ENCODE data around the gene HCN4.
"Not testable (repeated sequence)": the region's sequence is repeated elsewhere in the genome, so short reads cannot be mapped to it uniquely, and the experiment has no call there.

HCN4 gene

GRCh38 chr15:73368301-73369136 is at the start of gene HCN4:
Gene HCN4 (minus strand): TSS chr15:73368958. CDS start chr15:73368270, 688 bp downstream.
- DNase-seq, result no peak

- no peak for DNase-seq
These were observed 46.1 kb upstream of the HCN4 start for GRCh38 chr15:73414876-73415275.

- no peak for DNase-seq
These were observed 34.4 kb upstream of the HCN4 start for GRCh38 chr15:73403171-73403570.

DNA sequence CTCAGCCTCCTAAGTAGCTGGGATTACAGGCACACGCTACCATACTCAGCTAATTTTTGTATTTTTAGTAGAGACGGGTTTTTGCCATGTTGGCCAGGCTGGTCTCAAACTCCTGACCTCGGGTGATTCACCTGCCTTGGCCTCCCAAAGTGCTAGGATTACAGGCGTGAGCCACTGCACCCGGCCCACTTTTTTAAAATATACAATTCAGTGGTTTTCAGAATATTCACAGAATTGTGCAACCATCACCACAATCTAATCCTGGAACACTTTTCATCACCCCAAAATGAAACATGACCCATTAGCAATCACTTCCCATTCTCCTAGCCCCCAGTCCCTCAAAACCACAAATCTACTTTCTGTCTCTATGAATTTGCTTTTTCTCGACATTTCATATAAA is 31.5 kb upstream of the HCN4 start:
- DNase-seq, result not testable (repeated sequence)

GRCh38 chr15:73398861-73399260 is 30.1 kb upstream of the HCN4 start:
- no peak for DNase-seq

DNA sequence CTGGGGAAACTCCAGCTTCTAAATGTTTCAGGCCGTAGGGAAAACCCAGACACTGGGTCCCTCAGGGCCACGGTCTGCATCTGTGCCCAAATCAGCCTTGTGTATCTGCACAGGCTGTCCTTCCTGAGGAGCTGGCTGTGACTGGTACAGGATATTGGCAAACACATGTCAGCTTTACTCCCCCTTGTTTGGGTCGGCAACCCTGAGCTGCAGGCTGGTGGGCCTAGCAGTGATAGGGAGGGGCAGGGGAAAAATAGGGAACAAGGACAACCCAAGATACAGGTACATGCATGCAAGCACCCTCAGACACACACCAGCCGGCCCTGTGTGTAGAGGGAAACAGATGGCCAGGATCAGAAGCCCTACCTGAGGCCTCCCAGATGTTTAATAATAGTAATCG is 28.7 kb upstream of the HCN4 start:
- DNase-seq, result no peak

GRCh38 chr15:73395671-73396070 is 26.9 kb upstream of the HCN4 start:
- no peak for DNase-seq

- no peak for DNase-seq
These were observed 26.0 kb upstream of the HCN4 start for GRCh38 chr15:73394782-73395181.

DNA sequence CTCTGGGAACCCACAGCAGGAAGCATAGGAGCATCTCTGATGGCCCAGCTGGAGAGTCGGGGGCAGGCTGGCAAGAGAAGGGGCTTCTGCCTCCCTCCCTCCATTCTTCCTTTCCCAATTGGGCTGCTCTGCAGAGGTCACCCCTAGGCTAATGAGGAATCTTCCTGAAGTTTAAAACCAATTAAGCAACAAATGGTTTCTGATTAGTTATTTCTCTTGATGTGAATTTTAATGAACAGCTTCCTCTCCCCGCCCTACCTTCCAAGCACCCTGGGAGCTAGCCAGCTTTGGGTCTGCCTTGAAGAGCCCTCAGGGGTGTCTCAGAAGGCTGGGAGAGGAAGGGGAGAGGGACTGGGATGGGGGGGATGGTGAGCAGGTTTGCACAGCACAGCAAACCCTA is 24.6 kb upstream of the HCN4 start:
- DNase-seq, result no peak

DNA sequence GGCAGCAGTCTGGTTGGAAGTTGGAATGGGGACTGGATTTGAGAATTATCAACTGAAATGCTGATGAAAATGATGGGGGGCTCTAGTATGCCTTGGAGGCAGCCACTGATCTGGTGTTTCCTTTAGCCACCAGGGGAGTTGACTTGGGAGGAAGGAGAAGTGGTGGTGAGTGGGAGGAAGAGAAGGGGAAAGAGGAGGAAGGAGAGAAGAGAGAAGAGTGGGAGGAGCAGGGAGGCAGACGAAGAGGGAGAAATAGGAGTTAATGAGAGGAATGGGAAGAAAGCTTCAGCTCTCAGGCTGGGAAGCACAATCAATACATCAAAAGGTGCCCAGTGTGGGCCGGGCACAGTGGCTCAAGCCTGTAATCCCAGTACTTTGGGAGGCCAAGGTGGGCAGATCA is 23.3 kb upstream of the HCN4 start:
- no peak for DNase-seq

DNA sequence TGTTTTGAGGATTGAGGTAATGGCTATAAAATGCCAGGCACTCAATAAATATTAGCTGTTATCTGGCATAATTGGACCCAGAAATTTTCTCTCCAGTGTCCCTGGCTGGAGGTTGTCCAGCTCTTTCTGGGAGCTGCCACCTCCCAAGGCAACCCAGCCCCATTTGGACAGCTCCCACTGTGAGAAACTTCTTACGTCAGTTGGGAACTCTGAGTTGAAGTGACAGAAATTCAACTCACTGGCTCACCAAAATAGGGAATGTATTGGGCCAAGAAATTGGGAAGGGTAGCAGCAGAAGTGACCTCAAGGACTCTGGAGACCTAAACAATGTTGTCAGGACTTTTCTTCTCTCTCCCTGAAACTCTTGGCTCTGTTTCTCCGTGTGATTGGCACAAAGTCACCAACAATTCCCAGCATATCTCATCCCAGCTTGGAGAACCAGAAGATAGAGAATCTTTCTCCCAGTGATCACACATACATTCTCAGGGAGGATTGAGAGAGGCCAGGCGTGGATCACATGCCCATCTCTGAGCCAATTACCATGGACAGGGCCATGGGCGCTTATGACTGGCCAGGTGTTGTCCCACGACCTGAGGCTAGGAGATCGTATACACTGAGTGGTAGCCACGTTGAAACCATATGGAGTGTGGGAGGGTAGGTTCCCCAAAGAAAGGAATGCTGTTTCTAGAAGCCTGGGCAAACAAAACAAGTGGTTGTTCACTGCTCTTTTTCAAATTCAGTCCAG is 22.5 kb upstream of the HCN4 start:
- DNase-seq, result no peak

- DNase-seq, result no peak
These were observed 21.3 kb upstream of the HCN4 start for GRCh38 chr15:73389971-73390544.

DNA sequence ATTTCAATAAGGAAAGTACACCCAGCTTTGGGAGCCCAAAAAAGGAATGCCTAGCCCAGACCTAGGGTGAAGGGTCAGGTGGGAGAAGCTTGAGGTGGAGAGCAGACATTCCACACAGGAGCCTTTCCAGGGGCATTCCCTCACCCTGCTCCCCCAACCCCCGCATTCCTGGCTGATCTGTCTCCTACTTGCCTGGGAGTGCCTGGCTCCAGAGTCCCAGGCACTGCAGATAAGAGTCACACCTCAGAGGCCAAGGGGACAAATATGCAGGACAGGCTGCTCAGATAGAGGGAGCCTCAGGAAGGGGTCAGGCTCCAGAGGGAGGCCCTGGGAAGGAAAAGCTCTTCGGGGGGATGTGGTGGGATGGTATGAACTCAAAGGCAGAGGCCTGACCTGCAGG is 20.8 kb upstream of the HCN4 start:
- DNase-seq, result no peak

DNA sequence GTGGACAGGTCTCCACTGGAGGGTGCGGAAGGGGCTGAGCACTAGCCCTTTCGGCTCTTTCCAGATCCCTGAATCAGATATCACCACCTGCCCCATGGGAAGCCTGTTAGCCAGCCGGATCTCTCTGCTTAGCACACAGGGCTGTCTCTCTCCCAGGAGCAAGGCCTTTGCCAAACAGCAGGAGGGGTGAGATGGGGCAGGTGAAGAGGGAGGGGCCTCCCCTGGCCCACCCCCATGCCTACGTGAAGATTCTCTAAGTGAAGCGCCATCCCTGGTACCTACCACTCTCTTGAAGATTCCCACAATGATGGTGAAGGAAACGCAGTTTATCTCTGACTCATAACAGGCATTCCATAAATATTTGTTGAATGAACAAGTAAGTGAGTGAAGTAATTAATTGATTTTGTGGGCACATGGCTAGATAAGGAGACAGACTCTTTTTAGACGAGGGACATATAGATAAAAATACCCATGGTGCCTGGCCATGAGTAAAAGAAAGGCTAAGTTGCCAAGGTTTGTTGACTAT is 19.6 kb upstream of the HCN4 start:
- no peak for DNase-seq

DNA sequence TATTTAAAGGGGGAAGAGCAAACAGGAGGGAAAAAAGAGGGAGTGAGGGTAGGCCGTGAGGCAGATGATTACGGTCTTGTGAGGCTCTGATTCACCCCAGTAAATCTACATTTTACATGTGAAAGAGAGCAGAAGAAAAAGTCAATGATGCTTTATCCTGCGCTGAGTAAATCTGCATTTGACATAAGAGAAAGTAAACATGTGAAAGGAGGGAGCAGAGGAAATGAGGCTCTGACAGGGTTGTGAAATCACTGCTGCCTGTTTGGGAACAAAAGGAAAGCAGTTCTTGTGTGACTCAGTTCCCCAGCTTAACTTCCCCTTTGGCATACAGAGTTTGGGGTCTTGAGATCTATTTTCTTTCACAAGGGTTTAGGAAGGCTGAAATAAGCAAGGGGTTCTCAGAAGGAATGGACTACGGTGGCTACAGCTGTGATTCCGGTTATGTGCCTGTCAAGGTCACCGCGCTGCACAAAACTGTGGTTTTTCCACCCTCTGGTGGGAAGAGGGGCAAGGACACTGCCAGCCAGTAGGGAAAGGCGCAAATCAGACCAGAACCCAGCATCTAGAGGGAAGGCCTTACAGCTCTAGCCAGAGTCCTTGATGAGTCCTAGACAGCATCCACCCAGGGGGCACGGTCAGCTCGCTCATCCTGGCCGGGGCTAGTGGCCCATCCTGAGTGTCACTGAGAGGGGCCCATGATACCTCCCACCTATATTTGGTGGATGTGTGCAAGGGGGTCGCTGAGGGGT is 18.9 kb upstream of the HCN4 start:
- DNase-seq, result no peak

GRCh38 chr15:73386886-73387506 is 18.2 kb upstream of the HCN4 start:
- DNase-seq, result no peak

- DNase-seq, result no peak
These were observed 17.5 kb upstream of the HCN4 start for GRCh38 chr15:73386238-73386637.

DNA sequence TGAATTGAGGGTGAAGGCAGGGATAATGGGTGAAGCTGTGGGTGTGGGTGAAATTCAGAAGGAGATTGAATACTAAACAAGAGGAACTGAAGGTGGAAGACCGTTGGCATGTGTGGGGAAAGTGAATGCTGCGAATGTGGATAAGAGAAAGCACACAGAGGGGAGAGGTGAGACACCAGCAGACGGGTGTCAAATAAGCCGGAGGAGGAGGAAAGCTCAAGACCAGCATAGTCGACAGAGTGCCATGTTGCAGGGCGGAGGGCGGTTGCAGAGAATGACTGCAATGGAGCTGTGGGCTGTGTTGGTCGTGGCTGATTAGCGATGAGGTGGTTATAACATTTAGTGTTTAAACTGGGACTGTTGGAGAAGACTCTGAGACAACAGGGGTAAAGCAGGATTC is 16.4 kb upstream of the HCN4 start:
- no peak for DNase-seq

DNA sequence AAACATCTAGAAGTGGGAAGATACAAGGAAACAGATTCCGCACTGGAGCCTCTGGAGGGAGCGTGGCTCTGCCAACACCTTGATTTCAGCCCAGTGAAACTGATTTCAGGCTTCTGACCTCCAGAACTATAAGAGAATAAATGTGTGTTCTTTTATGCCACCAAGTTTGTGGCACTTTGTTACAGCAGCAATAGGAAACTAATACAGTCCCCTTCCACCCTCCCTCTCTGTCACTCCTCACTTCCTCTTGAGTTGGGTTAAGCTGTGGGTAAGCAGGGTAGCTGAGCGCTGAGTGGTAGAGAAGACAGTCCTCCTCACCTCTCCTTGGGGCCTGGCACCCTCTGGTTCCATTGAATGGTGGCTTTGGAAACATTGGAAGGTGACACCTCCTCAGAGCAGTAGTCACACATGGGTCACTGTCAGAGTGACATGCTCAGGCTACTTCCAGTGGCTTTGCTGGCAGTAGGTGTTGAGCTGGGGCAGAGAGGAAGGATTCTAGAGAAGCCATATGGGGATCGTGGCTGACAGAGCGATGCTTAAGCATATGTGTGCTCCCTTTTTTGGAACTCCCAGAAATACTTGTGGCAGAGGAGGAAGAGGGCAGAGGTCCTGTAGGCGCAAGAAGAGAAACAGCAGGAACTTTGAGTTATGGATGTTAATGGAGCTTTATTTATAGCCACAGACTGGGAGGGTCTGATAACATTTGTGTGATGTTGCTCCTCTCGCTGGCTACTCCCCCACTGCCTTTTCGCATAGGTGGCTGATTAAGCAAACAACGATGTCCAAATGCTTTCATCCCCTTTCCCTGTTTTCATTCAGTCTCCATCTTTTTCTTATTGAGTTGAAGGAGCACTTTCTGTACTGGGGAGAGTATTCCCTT is 14.8 kb upstream of the HCN4 start:
- no peak for DNase-seq

DNA sequence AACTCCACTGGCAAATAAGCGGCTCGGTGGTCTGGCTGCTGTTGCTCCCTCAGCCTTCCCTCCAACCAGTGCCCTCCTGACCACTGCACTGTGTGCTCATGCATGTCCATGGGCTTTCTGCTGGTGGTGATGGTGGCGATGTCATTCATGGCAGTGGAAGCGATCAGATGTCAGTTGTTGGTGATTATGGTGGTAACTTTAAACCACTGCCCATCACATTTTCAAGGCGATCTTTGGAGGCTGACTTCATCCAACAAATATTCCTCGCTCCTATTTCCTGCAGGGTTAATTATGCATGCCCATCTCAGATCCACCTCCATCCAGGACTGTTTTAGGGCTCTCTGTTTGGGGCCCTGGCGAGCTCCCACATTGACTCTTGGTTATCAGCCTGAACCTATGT is 13.4 kb upstream of the HCN4 start:
- no peak for DNase-seq

- no peak for DNase-seq
These were observed 11.9 kb upstream of the HCN4 start for GRCh38 chr15:73380661-73381060.

GRCh38 chr15:73378089-73378488 is 9.3 kb upstream of the HCN4 start:
- DNase-seq, result no peak
